22Rv1 (cell line): Measurements from ENCODE around the gene BTF3L4.

ENCODE experiments used
- H3K27ac ChIP-seq: fragments of 450-650 bp; 2 replicates; pipeline ENCODE4 v1.5.1; 2017
- CTCF ChIP-seq: fragments of 450-650 bp; IDR thresholded peaks from 2 replicates; pipeline ENCODE4 v1.5.1; 2017; ENCODE audit warnings: mild to moderate bottlenecking
- ZFX ChIP-seq: fragments of 450-650 bp; IDR thresholded peaks from 2 replicates; pipeline ENCODE4 v1.6.1; 2017; ENCODE audit warnings: antibody characterized with exemption, borderline replicate concordance

Gene BTF3L4

GRCh38 chr1:52032124-52032784 is 23.8 kb upstream of the BTF3L4 start:
- TF ChIP-seq ZFX (no peak), CTCF (no peak)
- no peak overlapping the region for H3K27ac ChIP-seq

- TF ChIP-seq ZFX (no peak), CTCF (no peak)
- H3K27ac ChIP-seq, result peak overlapping the region; percentile 75
Measured at GRCh38 chr1:52032785-52033131, 23.3 kb upstream of the BTF3L4 start.

DNA sequence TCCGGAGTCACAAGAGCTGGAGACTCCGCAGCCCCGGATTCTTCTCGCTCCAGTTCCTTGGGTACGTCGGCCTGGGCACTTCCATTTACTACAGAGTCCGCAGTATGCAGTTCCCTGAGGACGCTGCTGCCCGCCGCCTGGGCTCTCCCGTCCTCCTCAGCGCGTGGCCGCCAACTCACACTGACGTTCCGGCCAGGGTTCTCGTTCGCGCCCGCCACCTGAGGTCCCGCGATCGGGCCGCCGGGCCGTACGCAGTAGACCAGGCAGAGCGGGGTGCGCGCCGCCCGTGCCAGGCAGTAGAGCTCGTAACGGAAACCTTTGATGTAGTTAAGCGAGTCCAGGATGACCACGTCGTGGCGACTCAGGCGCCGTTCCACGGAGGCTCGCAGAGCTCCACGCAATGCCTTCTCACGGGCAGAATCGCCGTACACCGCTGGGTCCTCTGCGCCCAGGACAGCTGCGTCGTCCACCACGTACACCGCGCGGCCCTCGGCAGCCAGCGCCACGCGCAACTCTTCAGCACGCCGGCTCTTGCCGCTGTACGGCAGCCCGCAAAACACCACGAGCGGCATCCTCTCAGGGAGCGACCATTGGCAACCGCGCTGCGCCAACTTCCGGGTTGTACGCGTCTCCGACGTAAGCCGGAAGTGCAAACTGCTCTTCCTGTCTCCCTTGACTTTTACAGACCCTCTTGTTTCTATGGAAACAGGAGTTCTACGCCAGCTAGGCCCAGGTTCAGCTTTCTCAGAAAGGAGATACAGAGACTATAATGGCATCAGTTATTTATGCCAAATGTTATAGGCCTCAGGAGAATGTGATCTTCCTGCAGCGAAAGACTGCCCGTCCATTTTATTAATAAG is 22.7 kb upstream of the BTF3L4 start, which contains the start of gene KTI12:
TSS of gene KTI12 (minus strand) at position 621 of the 860 bp plus-strand sequence. CDS start at position 572, 49 bp downstream.
- TF ChIP-seq CTCF (no peak), ZFX (no peak)

GRCh38 chr1:52034050-52034384 is 22.1 kb upstream of the BTF3L4 start:
- TF ChIP-seq ZFX, result no peak
- TF ChIP-seq CTCF, result no peak
- H3K27ac ChIP-seq, result peak overlapping the region; percentile 75

More for the DNA sequence above, 22.7 kb upstream of the BTF3L4 start, which contains the start of gene KTI12:
- peak within 1 kb of the TSS; percentile 75 for H3K27ac ChIP-seq

GRCh38 chr1:52037402-52037814 is 18.7 kb upstream of the BTF3L4 start:
- no peak for TF ChIP-seq CTCF
- no peak overlapping the region for H3K27ac ChIP-seq

DNA sequence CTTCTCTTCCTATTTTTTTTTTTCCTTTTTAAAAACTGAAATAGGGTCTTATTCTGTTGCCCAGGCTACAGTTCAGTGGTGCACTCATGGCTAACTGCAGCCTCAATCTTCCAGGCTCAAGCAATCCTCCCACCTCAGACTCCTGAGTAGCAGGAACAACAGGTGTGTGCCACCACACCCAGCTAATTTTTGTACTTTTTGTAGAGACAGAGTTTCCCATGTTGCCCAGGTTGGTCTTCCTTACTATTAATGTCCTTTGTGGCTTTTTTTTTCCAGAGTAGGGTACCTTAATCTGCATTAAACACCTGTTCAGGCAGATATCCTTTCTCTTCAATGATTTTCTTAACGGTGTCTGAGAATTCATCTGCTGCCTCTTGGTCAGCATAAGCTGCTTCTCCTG is 18.2 kb upstream of the BTF3L4 start:
- TF ChIP-seq ZFX, result no peak
- TF ChIP-seq CTCF, result no peak
- H3K27ac ChIP-seq, result no peak overlapping the region

- H3K27ac ChIP-seq, result no peak overlapping the region
- TF ChIP-seq ZFX (no peak), CTCF (no peak)
Measured at GRCh38 chr1:52041551-52042185, 14.4 kb upstream of the BTF3L4 start.
